Liver (tissue), 3 donors: ENCODE results near the gene APOL3.
"Not testable (repeated sequence)": the region's sequence is repeated elsewhere in the genome, so short reads cannot be mapped to it uniquely, and the experiment has no call there.

Experiments
- CTCF ChIP-seq: fragments of 150-350 bp; IDR thresholded peaks from 2 replicates; pipeline ENCODE4 v1.5.1; 2017; ENCODE audit warnings: improper control_type of control experiment, low read depth, low read length; ENCODE audit not compliant: missing input control
- EGR1 ChIP-seq, 2 donors: IDR thresholded peaks; 2 replicates each; pipeline ENCODE4 v1.6.1; 2016 to 2018; ENCODE audit warnings: antibody characterized with exemption in 2 of 2, low read depth in 2 of 2
- RAD21 ChIP-seq, 2 donors: IDR thresholded peaks; 2 replicates each; pipeline ENCODE4 v1.6.1; 2016; ENCODE audit warnings: antibody characterized with exemption in 2 of 2, mild to moderate bottlenecking in 2 of 2
- TAF1 ChIP-seq: conservative IDR thresholded peaks from 2 replicates; pipeline ENCODE4 v1.6.1; 2016; ENCODE audit warnings: antibody characterized with exemption, mild to moderate bottlenecking
- YY1 ChIP-seq: IDR thresholded peaks from 2 replicates; pipeline ENCODE4 v1.6.1; 2016; ENCODE audit warnings: antibody characterized with exemption, mild to moderate bottlenecking
- TF ChIP-seq, protein P1 (sequence below): IDR thresholded peaks from 2 replicates; pipeline ENCODE4 v1.6.1; 2016; ENCODE audit warnings: antibody characterized with exemption
- TF ChIP-seq, protein P2 (sequence below): IDR thresholded peaks from 2 replicates; pipeline ENCODE4 v1.6.1; 2016; ENCODE audit warnings: antibody characterized with exemption
- TF ChIP-seq, protein P3 (sequence below): IDR thresholded peaks from 2 replicates; pipeline ENCODE4 v1.6.1; 2016; ENCODE audit warnings: antibody characterized with exemption
- donor health status: healthy.
- donor health status: healthy.

DNA sequence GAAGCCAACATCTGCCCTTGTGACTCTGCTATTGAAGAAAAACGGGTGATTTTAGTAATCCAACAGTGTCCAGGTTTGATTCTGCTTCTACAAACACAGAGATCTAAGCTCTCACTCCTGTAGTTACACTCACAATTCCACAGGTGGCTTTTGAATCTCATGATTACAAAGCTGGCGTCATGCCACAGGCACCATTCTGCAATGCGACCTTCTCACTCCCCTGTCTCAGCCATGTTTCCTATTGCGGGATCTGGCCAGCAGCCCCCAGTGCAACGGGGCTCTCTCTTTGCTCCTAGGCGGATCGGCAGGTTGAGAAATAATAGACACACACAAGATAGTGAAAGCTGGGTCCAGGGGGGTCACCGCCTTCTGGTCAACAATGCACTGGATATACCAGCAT is 42.4 kb upstream of the APOL3 start:
- TF ChIP-seq TAF1; EGR1 (IDR thresholded peaks at IDR 0.05; ENCODE audit: low read depth in 2 of 2); YY1: not testable (repeated sequence)
- TF ChIP-seq CTCF (peak; percentile 29), RAD21 (IDR thresholded peaks at IDR 0.05) (peak; percentile 48 to 70)
- TF ChIP-seq, protein P1, sequence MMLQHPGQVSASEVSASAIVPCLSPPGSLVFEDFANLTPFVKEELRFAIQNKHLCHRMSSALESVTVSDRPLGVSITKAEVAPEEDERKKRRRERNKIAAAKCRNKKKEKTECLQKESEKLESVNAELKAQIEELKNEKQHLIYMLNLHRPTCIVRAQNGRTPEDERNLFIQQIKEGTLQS = not testable (repeated sequence)
- TF ChIP-seq, protein P2, sequence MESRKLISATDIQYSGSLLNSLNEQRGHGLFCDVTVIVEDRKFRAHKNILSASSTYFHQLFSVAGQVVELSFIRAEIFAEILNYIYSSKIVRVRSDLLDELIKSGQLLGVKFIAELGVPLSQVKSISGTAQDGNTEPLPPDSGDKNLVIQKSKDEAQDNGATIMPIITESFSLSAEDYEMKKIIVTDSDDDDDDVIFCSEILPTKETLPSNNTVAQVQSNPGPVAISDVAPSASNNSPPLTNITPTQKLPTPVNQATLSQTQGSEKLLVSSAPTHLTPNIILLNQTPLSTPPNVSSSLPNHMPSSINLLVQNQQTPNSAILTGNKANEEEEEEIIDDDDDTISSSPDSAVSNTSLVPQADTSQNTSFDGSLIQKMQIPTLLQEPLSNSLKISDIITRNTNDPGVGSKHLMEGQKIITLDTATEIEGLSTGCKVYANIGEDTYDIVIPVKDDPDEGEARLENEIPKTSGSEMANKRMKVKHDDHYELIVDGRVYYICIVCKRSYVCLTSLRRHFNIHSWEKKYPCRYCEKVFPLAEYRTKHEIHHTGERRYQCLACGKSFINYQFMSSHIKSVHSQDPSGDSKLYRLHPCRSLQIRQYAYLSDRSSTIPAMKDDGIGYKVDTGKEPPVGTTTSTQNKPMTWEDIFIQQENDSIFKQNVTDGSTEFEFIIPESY = not testable (repeated sequence)
- TF ChIP-seq, protein P3, sequence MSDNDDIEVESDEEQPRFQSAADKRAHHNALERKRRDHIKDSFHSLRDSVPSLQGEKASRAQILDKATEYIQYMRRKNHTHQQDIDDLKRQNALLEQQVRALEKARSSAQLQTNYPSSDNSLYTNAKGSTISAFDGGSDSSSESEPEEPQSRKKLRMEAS = not testable (repeated sequence)
